Left ventricle myocardium inferior (tissue), 1 donor: ENCODE measurements around the gene PSMD8. TPM values are rescaled to one million over a fixed set of nuclear protein-coding genes. Genes with fewer than 3 reads are reported as not detected.

Source experiments
- DNase-seq: peaks from one replicate; pipeline ENCODE4 v3.0.0-alpha.2; 2020
- H3K27ac ChIP-seq: fragments of 200-600 bp; replicated peaks from 2 replicates; pipeline ENCODE4 v1.8.0; 2021
- H3K27me3 ChIP-seq: fragments of 200-600 bp; 2 replicates; pipeline ENCODE4 v1.8.0; 2021; ENCODE audit warnings: low read depth
- H3K36me3 ChIP-seq: fragments of 200-600 bp; 2 replicates; pipeline ENCODE4 v1.8.0; 2021
- H3K4me1 ChIP-seq: fragments of 200-600 bp; 2 replicates; pipeline ENCODE4 v1.8.0; 2021
- H3K4me3 ChIP-seq: fragments of 200-600 bp; 2 replicates; pipeline ENCODE4 v1.8.0; 2021; ENCODE audit warnings: mild to moderate bottlenecking, moderate library complexity
- H3K9me3 ChIP-seq: fragments of 200-600 bp; replicated peaks from 2 replicates; pipeline ENCODE4 v1.8.0; 2021
- CTCF ChIP-seq: fragments of 200-600 bp; IDR thresholded peaks from 2 replicates; pipeline ENCODE4 v1.8.0; 2021; ENCODE audit warnings: antibody characterized with exemption, mild to moderate bottlenecking, borderline replicate concordance
- intact Hi-C: fragments of 100-400 bp; cut with micrococcal nuclease; formaldehyde crosslinking; loops from one replicate; pipeline ENCODE4 v1.11.0; 2022
- total RNA-seq: library from RNA; stranded (reverse); fragmentation: NEBNext Ultra II Directional; extraction: Animal tissue kit (Norgen Biotek cat#: 25700); gene quantifications from one replicate; pipeline ENCODE4 v1.2.1, GENCODE V29; 2021
- donor health status: DM: no; HTN: yes; CAD: no; lungs with severe emphysema.

The PSMD8 gene
- total RNA-seq, 1 donor from 2014 or later = 349 TPM

- intact Hi-C loops = no loop called here
- Histone ChIP-seq H3K27ac (no peak overlapping the region), H3K4me1 (peaks cover 48% of the 10 kb centered on the region), H3K27me3 (peaks cover 50% of the 10 kb centered on the region), H3K9me3 (no peaks in the 10 kb centered on the region), H3K4me3 (no peak overlapping the region), H3K36me3 (peaks cover 12% of the 10 kb centered on the region)
- TF ChIP-seq CTCF = no peak
- DNase-seq = no peak
Observed at GRCh38 chr19:38389957-38390924, 15.9 kb downstream of the PSMD8 start.

GRCh38 chr19:38391911-38392464, 17.6 kb downstream of the PSMD8 start:
- peaks cover 50% of the 10 kb centered on the region for H3K27me3 ChIP-seq
- peaks cover 31% of the 10 kb centered on the region for H3K4me1 ChIP-seq
- no peak for DNase-seq
- H3K9me3 ChIP-seq = no peaks in the 10 kb centered on the region
- intact Hi-C loops = no loop called here
- no peak for TF ChIP-seq CTCF
- no peaks in the 10 kb centered on the region for H3K36me3 ChIP-seq
- H3K4me3 ChIP-seq = no peak overlapping the region
- no peak overlapping the region for H3K27ac ChIP-seq

GRCh38 chr19:38392707-38393308, 18.4 kb downstream of the PSMD8 start:
- no peak overlapping the region for H3K4me3 ChIP-seq
- peaks cover 50% of the 10 kb centered on the region for H3K27me3 ChIP-seq
- no peaks in the 10 kb centered on the region for H3K9me3 ChIP-seq
- H3K4me1 ChIP-seq = peaks cover 23% of the 10 kb centered on the region
- no peak overlapping the region for H3K27ac ChIP-seq
- no peak for TF ChIP-seq CTCF
- H3K36me3 ChIP-seq = no peaks in the 10 kb centered on the region
- intact Hi-C loops = no loop called here
- no peak for DNase-seq

- no peaks in the 10 kb centered on the region for H3K9me3 ChIP-seq
- H3K4me1 ChIP-seq = peaks cover 6% of the 10 kb centered on the region
- no peaks in the 10 kb centered on the region for H3K36me3 ChIP-seq
- H3K4me3 ChIP-seq = no peak overlapping the region
- intact Hi-C loops = no loop called here
- no peak for DNase-seq
- H3K27ac ChIP-seq = no peak overlapping the region
- TF ChIP-seq CTCF = no peak
- peaks cover 61% of the 10 kb centered on the region for H3K27me3 ChIP-seq
Observed at GRCh38 chr19:38394488-38394887, 20.1 kb downstream of the PSMD8 start.

GRCh38 chr19:38395381-38396114, 21.2 kb downstream of the PSMD8 start:
- H3K4me3 ChIP-seq = peak overlapping the region; percentile 17
- H3K27ac ChIP-seq = no peak overlapping the region
- peaks cover 72% of the 10 kb centered on the region for H3K27me3 ChIP-seq

More at GRCh38 chr19:38395381-38396114, 21.2 kb downstream of the PSMD8 start:
- no peak for DNase-seq
- TF ChIP-seq CTCF = no peak
- Histone ChIP-seq H3K36me3 (no peaks in the 10 kb centered on the region), H3K4me1 (peaks cover 4% of the 10 kb centered on the region), H3K9me3 (no peaks in the 10 kb centered on the region)
- intact Hi-C loops = no loop called here
